Hepatocyte (in vitro differentiated cells): ENCODE data around the gene ALDH3A1.

ENCODE experiments used
- CTCF ChIP-seq: fragments of 200-600 bp; sonication (generic); IDR thresholded peaks from 2 replicates; pipeline ENCODE4 v1.5.1; 2016; ENCODE audit warnings: antibody characterized with exemption, mild to moderate bottlenecking; ENCODE audit not compliant: poor library complexity
- EZH2 ChIP-seq: fragments of 200-600 bp; sonication (generic); IDR thresholded peaks from 2 replicates; pipeline ENCODE4 v1.6.1; 2016; ENCODE audit warnings: antibody characterized with exemption, mild to moderate bottlenecking, borderline replicate concordance

DNA sequence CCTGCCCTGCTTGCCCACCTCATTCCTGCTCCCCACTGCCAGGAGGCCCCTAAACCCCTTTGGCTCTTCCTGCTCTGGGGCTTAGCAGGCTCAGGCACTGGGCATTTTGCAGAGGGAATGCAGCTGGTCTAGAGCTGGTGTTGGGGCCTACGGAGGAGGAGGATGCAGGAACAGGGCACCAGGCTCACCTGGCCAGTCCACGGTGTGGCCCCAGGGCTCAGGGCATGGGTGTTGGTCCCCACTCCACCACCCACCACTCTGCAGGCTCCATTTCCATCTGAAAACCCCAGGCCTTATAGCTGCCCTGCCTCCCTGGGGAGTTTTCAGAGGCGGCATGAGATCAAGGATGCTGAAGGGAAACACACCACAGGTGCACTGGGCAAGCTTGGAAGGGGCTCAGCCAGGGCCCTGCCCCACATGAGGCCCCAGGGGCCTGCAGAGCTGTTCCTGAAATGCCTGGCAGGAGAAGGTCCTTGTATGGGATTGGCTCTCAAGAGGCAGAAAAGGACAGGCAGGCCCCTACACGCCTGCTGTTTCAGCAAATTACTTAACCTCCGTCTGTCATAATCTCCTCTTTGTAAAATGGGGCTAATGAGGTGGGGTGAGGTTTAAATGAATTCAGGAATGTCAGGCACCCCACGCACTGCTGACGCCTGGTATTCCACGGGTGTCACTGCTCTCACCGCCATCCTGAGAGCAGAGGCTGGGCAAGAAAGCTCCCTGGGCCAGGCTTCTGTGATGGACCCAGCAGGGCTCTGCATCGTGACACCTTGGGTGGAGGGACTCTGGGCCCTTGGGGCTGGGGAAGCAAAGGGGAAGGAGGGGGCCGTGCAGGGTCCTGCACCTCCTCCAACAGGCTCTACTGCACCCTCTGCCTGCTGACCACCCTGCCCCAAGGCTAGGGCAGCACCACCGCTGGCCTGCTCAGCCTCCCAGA is 41.0 kb downstream of the ALDH3A1 start:
- no peak for TF ChIP-seq CTCF
- no peak for TF ChIP-seq EZH2
